ENCODE results near the gene SELE. TPM values are rescaled to one million over a fixed set of nuclear protein-coding genes. Genes with fewer than 3 reads are reported as not detected.

Gene SELE
- total RNA-seq, result 2.6 and 5.0 TPM in 2 replicates

- peak; percentile 32 to 47 for DNase-seq (ENCODE audit: low read depth in 2 of 2)
These were observed at the start of gene SELE for GRCh38 chr1:169733924-169734323. Gene SELE, minus strand, starts transcription at chr1:169734079. Its CDS starts 467 bp downstream, at chr1:169733612.

- DNase-seq (ENCODE audit: low read depth in 2 of 2), result no peak
These were observed 48.7 kb upstream of the SELE start for GRCh38 chr1:169782596-169782995.

- peak; percentile 55 to 93 for DNase-seq (ENCODE audit: low read depth in 2 of 2)
These were observed 46.1 kb upstream of the SELE start for GRCh38 chr1:169779970-169780369.

GRCh38 chr1:169779150-169779549 lies 45.3 kb upstream of the SELE start:
- DNase-seq (ENCODE audit: low read depth in 2 of 2), result peak; percentile 35 to 60

- DNase-seq (ENCODE audit: low read depth in 2 of 2), result no peak
These were observed 42.6 kb upstream of the SELE start for GRCh38 chr1:169776440-169776839.

GRCh38 chr1:169768161-169768560 lies 34.3 kb upstream of the SELE start:
- DNase-seq (ENCODE audit: low read depth in 2 of 2), result no peak

GRCh38 chr1:169765580-169766331 lies 31.9 kb upstream of the SELE start:
- DNase-seq (ENCODE audit: low read depth in 2 of 2), result no peak

GRCh38 chr1:169764919-169765318 lies 31.0 kb upstream of the SELE start:
- no peak for DNase-seq (ENCODE audit: low read depth in 2 of 2)

- DNase-seq (ENCODE audit: low read depth in 2 of 2), result no peak
These were observed 28.8 kb upstream of the SELE start for GRCh38 chr1:169762699-169763098.

- DNase-seq (ENCODE audit: low read depth in 2 of 2), result no peak
These were observed 25.2 kb upstream of the SELE start for GRCh38 chr1:169759038-169759437.

- no peak for DNase-seq (ENCODE audit: low read depth in 2 of 2)
These were observed 19.7 kb upstream of the SELE start for GRCh38 chr1:169753549-169753948.

- no peak for DNase-seq (ENCODE audit: low read depth in 2 of 2)
These were observed 16.2 kb upstream of the SELE start for GRCh38 chr1:169750041-169750440.

- DNase-seq (ENCODE audit: low read depth in 2 of 2), result no peak
These were observed 12.7 kb upstream of the SELE start for GRCh38 chr1:169746550-169746949.

GRCh38 chr1:169745015-169745861 lies 11.4 kb upstream of the SELE start:
- peak; percentile 17 to 39 for DNase-seq (ENCODE audit: low read depth in 2 of 2)

GRCh38 chr1:169741666-169742394 lies 8.0 kb upstream of the SELE start:
- no peak for DNase-seq (ENCODE audit: low read depth in 2 of 2)

GRCh38 chr1:169739980-169740379 lies 6.1 kb upstream of the SELE start:
- peak; percentile 47 to 82 for DNase-seq (ENCODE audit: low read depth in 2 of 2)

GRCh38 chr1:169731446-169731845 lies 2.4 kb downstream of the SELE start:
- DNase-seq (ENCODE audit: low read depth in 2 of 2), result no peak

GRCh38 chr1:169729991-169730390 lies 3.9 kb downstream of the SELE start:
- DNase-seq (ENCODE audit: low read depth in 2 of 2), result no peak

GRCh38 chr1:169727307-169727706 lies 6.6 kb downstream of the SELE start:
- no peak for DNase-seq (ENCODE audit: low read depth in 2 of 2)

- DNase-seq (ENCODE audit: low read depth in 2 of 2), result no peak
These were observed 7.0 kb downstream of the SELE start for GRCh38 chr1:169726851-169727250.

- no peak for DNase-seq (ENCODE audit: low read depth in 2 of 2)
These were observed 7.9 kb downstream of the SELE start for GRCh38 chr1:169725930-169726329.

- DNase-seq (ENCODE audit: low read depth in 2 of 2), result no peak
These were observed 9.7 kb downstream of the SELE start for GRCh38 chr1:169724168-169724567.
